ENCODE results near the gene FOXRED1.

DNA sequence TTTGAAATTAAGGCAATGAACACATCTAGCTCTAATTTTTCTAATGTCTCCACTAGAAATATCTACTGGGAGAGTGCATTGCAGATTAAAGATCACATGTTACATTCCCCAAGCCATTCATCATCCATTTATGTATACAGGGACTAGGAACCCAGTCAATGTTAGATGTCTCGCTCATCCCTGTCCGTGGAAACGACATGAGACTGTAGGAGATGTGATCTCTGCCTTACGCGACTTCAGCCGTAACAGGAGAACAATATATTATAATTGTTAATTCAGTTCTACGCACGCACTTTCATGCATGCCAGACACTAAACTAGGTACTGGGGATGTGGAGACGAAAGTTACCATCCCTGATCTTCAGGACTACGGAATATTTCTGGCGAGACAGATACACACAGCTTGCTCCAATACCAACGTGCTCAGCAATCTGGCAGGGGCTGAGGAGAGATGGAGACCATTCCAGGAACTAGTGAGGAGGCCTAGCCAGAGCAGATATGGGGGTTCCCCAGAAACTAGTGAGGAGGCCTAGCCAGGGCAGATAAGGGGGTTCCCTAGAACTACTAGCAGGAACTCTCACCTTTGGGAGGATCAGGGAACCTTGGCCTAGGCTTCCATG, 35.6 kb downstream of the FOXRED1 start:
- TF ChIP-seq GATA3 (IDR thresholded peaks at IDR 0.05; ENCODE audit: low read depth, low read length) (no peak), GATA2 (IDR thresholded peaks at IDR 0.05; ENCODE audit: low read depth, low read length) (no peak)

Measured in SH-SY5Y (cell line).